HG03060 (cell line): Measurements from ENCODE around the gene FYB1.

ENCODE experiments used
- ATAC-seq: cut with Tn5 transposase; IDR thresholded peaks from one replicate; pipeline ENCODE4 v1.9.1; 2021; ENCODE audit warnings: low read depth, moderate number of reproducible peaks; ENCODE audit not compliant: unreplicated experiment

FYB1 gene

DNA sequence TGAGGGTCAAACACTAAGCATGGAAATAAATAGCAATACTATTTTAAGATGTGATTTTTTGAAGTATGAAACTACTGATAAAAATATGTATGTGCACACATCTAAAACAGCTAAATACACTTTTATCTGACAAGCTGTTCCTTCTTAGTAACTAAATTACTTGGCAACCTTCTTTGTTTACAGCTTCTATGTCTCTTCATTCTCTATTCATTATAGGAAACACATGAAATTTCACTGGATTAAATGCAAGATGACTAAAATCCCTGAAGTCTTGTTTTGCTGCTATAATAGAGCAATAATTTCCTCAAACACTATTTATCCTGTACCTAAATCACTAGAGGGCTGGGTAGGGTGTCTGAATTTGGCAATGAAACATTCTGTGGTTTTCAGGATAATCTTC lies 156.8 kb downstream of the FYB1 start:
- ATAC-seq = no peak

DNA sequence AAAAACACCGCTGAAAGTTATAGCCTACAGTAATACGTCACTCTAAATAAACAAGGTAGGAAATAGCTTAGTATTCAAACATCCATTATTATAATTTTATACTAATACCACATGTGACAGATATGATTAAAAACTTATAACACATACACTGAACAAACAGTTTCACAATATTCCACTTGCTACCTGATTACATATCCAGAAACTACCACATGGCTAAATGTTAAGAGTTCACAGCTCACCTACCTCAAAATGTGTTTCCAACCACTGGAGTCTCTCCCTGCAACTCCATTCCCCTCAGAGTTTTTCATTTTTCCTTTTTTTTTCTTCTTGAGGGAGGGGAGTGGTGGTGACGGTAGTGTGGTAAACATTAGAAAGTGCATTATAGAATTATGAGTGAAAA lies 157.3 kb downstream of the FYB1 start:
- no peak for ATAC-seq

DNA sequence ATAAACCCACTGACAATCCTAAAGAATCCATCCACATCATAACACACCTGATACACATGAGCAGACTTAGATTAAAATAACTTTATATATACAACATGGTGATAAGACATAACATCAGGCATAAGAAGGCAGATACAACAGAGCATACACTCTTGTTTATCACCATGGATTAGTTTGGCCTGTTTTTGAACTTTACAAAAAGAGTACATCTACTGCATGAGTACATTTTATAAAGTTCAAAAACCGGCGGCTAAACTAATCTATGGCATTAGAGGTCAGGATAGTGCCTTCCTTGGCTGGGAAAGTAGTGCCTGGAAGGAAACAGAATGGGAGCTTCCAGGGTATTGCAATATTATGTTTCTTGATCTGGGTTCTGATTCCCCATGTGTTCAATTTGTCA lies 160.3 kb downstream of the FYB1 start:
- ATAC-seq = no peak

DNA sequence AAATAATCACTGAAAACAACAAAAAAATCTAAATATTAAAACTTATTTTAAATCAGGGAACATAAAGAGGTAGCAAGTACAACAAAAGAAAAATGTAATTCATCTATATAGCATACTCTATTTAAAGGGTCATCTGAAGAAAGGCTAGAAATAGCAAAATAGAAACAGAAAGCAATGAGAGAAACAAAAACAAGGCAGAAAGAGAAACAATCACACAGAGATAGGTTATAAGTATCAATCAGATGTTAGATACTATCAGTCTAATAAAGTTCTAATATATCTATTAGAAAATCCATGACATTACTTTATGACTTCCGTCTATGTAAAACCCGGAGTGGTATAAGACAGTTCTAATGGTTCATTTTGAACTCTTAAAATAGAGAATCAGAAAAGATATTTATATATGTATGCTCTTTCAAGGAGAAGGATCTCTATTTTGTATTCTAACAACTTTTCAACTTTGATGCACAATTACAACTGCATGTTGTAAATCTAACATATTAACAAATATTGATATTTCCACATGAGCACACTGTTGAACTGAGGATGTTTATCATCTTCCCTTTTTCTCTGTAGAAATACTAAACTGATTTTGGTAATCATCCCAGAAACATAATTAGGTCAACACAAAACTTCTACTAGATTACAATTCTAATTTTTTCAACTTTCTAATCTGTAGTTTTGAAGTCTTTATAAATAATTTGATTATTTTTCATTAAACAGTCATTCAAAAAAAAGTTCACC lies 161.0 kb downstream of the FYB1 start:
- ATAC-seq = peak; percentile 76

DNA sequence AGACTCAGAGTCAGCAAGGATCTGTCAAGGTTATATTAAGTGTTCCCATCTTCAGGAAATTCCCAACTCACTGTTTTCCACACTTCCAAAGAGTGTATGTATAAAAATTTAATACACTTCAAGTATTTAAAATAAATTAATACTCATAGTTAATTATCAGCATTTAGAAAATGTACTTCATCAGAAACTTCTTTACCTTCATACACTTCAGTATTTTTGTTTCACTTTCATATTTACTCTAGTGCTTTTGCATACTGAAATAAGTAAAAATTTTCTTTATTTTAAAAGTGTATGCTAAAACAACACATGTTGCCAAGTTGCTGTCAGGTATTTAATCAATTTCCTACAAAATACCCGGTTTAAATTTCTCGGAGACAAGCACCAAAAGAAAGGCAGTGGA lies 161.6 kb downstream of the FYB1 start:
- no peak for ATAC-seq

- ATAC-seq = no peak
Observed at GRCh38 chr5:39055768-39056398, 163.5 kb downstream of the FYB1 start.
